ENCODE results near the gene MBNL1.

The MBNL1 gene

GRCh38 chr3:152488449-152488848 lies 219.7 kb downstream of the MBNL1 start:
- no peak for DNase-seq (ENCODE audit: low spot score)

GRCh38 chr3:152491922-152492321 lies 223.2 kb downstream of the MBNL1 start:
- no peak for DNase-seq (ENCODE audit: low spot score)

- DNase-seq (ENCODE audit: low spot score), result no peak
Observed at GRCh38 chr3:152496286-152496685, 227.6 kb downstream of the MBNL1 start.

GRCh38 chr3:152496716-152497115 lies 228.0 kb downstream of the MBNL1 start:
- DNase-seq (ENCODE audit: low spot score), result no peak

- DNase-seq (ENCODE audit: low spot score), result no peak
Observed at GRCh38 chr3:152497457-152497856, 228.7 kb downstream of the MBNL1 start.

GRCh38 chr3:152497890-152498289 lies 229.2 kb downstream of the MBNL1 start:
- no peak for DNase-seq (ENCODE audit: low spot score)

- no peak for DNase-seq (ENCODE audit: low spot score)
Observed at GRCh38 chr3:152499791-152500385, 231.2 kb downstream of the MBNL1 start.

- no peak for DNase-seq (ENCODE audit: low spot score)
Observed at GRCh38 chr3:152505926-152506325, 237.2 kb downstream of the MBNL1 start.

- peak; percentile 29 for DNase-seq (ENCODE audit: low spot score)
Observed at GRCh38 chr3:152508705-152509104, 240.0 kb downstream of the MBNL1 start.

GRCh38 chr3:152511904-152512303 lies 243.2 kb downstream of the MBNL1 start:
- DNase-seq (ENCODE audit: low spot score), result no peak

GRCh38 chr3:152513301-152513960 lies 244.7 kb downstream of the MBNL1 start:
- no peak for DNase-seq (ENCODE audit: low spot score)

Data from D341Med (cell line).